Breast epithelium (tissue), 4 donors: ENCODE data around the gene JMY. TPM values are rescaled to one million over a fixed set of nuclear protein-coding genes. Genes with fewer than 3 reads are reported as not detected.

Source experiments
- DNase-seq, 2 donors: peaks; one replicate each; pipeline ENCODE4 v3.0.0-alpha.2; 2019; ENCODE audit warnings: low spot score in 2 of 2
- H3K27ac ChIP-seq, 2 donors: fragments of 200-600 bp; sonication (generic) in 1 of 2; one replicate each; pipeline ENCODE4 v1.5.1; 2016 to 2019; ENCODE audit warnings: mild to moderate bottlenecking in 1 of 2
- H3K27me3 ChIP-seq, 2 donors: fragments of 200-600 bp; sonication (generic) in 1 of 2; one replicate each; pipeline versions ENCODE4 v1.5.1 to v1.6.0; 2017 to 2019; ENCODE audit warnings: control low read depth in 1 of 2, mild to moderate bottlenecking in 1 of 2
- H3K36me3 ChIP-seq: fragments of 200-600 bp; one replicate; pipeline ENCODE4 v1.5.1; 2019
- H3K4me1 ChIP-seq, 2 donors: fragments of 200-600 bp; sonication (generic); one replicate each; pipeline ENCODE4 v1.5.1; 2016 to 2019; ENCODE audit warnings: control low read depth in 1 of 2
- H3K4me3 ChIP-seq, 3 donors: fragments of 200-600 bp; sonication (generic); 1 replicate in 2 of 3; 2 replicates in 1 of 3; pipeline ENCODE4 v1.5.1; 2016 to 2019; ENCODE audit warnings: mild to moderate bottlenecking in 3 of 3, moderate library complexity in 2 of 3
- H3K9me3 ChIP-seq, 2 donors: fragments of 200-600 bp; sonication (generic) in 1 of 2; one replicate each; pipeline ENCODE4 v1.5.1; 2016 to 2019; ENCODE audit warnings: control low read depth in 1 of 2
- POLR2A ChIP-seq: fragments of 450-650 bp; IDR thresholded peaks from one replicate; pipeline ENCODE4 v1.6.1; 2016; ENCODE audit warnings: antibody characterized with exemption, mild to moderate bottlenecking, moderate library complexity
- POLR2AphosphoS5 ChIP-seq, 3 donors: sonication (generic); formaldehyde crosslinking; IDR thresholded peaks; one replicate each; pipeline ENCODE4 v1.6.1; 2017; ENCODE audit warnings: antibody characterized with exemption in 3 of 3
- intact Hi-C: fragments of 100-400 bp; cut with DNase I; formaldehyde crosslinking; loops from one replicate; pipeline ENCODE4 v1.15.1; 2023; ENCODE audit warnings: low total_unique reads
- total RNA-seq, 3 donors: library from RNA; depleted of rRNA; stranded (reverse); fragments of >200 nt; gene quantifications; one replicate each; pipeline ENCODE4 v1.1.0, GENCODE V29; 2016
- TF ChIP-seq, protein P1 (sequence below), 3 donors: fragments of 450-650 bp; IDR thresholded peaks; one replicate each; pipeline ENCODE4 v1.5.1; 2016 to 2017; ENCODE audit warnings: antibody characterized with exemption in 3 of 3, mild to moderate bottlenecking in 3 of 3, moderate library complexity in 3 of 3

The JMY gene
- total RNA-seq, 3 donors from 2014 or later = 15.8 to 29.9 (median 16.1) TPM

DNA sequence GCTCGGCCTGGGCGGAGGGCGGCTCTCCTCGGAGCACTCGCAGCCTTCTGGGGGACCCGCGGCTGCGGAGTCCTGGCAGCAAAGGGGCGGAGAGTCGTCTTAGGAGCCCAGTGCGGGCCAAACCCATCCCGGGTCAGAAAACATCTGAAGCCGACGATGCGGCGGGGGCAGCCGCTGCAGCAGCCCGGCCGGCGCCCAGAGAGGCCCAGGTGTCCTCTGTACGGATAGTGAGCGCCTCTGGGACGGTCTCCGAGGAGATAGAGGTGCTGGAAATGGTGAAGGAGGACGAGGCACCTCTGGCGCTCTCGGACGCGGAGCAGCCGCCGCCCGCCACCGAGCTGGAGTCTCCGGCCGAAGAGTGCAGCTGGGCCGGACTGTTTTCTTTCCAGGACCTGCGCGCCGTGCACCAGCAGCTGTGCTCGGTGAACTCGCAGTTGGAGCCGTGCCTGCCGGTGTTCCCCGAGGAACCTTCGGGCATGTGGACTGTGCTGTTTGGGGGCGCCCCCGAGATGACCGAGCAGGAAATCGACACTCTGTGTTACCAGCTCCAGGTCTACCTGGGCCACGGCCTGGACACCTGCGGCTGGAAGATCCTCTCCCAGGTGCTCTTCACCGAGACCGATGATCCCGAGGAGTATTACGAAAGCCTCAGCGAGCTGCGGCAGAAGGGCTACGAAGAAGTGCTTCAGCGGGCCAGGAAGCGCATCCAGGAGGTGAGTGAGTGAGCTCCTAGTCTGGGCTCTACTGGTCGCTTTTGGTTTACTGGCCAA is 1.2 kb downstream of the JMY start:
- H3K27me3 ChIP-seq = no peaks in the 10 kb centered on the region
- DNase-seq = peak in 1 of 2 donors; percentile 29
- intact Hi-C loops = loop anchor here (5.0 kb wide), 1 partner anchor 1170 kb away; the partner anchor contains the start of gene ZFYVE16

DNA sequence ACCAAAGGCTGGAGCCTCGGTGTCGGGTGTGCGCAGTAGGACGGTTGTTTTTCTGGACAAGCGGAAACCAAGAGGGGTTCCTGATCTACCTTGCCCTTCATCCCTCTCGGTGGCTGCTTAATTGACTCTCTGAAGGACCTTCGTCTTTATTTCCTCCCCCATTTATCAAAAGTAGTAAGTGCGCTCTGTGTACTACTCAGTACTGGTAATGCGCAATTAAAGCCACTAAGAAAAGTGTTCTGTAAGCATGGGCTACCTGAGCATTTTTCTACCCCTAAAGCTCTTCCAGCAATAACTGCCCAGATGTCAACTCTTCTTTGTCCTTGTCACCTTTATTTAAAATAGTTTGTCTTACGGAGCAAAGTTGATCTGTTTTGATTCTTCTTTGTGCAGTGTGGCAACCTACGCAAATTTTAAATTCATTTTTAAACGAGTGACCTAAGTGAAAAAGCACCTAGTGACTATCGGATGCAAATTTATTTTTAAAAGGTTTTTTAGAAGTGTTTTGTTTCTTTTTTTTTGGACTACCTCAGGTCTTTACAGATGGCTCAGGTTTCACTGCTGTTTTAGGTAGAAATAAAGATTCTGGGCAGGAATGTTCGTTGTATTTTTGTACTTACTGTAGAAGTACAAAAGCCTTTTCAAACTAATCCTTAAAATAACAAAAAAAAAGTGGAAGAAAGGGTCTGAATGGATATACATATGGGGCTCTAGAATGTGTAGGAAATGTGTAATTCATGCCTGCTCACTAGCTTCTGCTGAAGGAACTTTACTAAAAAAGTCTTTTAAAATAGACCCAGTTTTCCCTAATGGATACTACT is 2.0 kb downstream of the JMY start:
- H3K36me3 ChIP-seq = no peaks in the 10 kb centered on the region
- TF ChIP-seq POLR2A (no peak), POLR2AphosphoS5 (IDR thresholded peaks at IDR 0.05) (no peak)
- TF ChIP-seq, protein P1, sequence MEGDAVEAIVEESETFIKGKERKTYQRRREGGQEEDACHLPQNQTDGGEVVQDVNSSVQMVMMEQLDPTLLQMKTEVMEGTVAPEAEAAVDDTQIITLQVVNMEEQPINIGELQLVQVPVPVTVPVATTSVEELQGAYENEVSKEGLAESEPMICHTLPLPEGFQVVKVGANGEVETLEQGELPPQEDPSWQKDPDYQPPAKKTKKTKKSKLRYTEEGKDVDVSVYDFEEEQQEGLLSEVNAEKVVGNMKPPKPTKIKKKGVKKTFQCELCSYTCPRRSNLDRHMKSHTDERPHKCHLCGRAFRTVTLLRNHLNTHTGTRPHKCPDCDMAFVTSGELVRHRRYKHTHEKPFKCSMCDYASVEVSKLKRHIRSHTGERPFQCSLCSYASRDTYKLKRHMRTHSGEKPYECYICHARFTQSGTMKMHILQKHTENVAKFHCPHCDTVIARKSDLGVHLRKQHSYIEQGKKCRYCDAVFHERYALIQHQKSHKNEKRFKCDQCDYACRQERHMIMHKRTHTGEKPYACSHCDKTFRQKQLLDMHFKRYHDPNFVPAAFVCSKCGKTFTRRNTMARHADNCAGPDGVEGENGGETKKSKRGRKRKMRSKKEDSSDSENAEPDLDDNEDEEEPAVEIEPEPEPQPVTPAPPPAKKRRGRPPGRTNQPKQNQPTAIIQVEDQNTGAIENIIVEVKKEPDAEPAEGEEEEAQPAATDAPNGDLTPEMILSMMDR (IDR thresholded peaks at IDR 0.05) = no peak
- H3K27ac ChIP-seq = peak overlapping the region; percentile 97 to 98
- DNase-seq = no peak
- H3K4me1 ChIP-seq = peaks cover 0 to 4% of the 10 kb centered on the region in 2 donors
- H3K9me3 ChIP-seq = no peaks in the 10 kb centered on the region
- H3K4me3 ChIP-seq = peak overlapping the region; percentile 84 to 97 (median 90)
- no peaks in the 10 kb centered on the region for H3K27me3 ChIP-seq
- intact Hi-C loops = loop anchor here (5.0 kb wide), 1 partner anchor 1169 kb away; the partner anchor contains the start of gene ZFYVE16

More for the DNA sequence above, 1.2 kb downstream of the JMY start:
- Histone ChIP-seq H3K27ac (peak overlapping the region; percentile 97 to 98), H3K36me3 (no peaks in the 10 kb centered on the region), H3K4me3 (peak overlapping the region; percentile 84 to 97 (median 90)), H3K9me3 (no peaks in the 10 kb centered on the region), H3K4me1 (no peaks in the 10 kb centered on the region)
- TF ChIP-seq POLR2A = no peak
- peak; percentile 34 to 40 (median 38) for TF ChIP-seq POLR2AphosphoS5 (IDR thresholded peaks at IDR 0.05)

DNA sequence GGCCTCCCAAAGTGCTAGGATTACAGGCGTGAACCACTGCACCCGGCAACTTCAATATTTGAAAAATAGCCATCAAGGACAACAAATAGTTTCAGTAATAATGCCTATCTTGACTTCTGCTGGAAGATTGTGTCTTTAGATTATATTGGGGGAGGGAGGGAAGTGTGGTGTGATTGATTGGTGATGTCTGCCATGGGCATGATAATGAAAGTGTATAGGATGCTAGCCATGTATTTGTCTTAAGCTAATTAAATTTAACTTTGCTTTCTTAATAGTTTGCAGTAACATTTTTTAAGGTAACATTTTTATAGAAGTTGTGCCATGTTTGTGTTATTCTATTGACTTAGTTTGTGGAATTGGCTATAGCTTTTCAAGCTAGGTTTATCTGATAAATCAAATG is 4.6 kb downstream of the JMY start:
- intact Hi-C loops = no loop called here
- H3K27me3 ChIP-seq = no peaks in the 10 kb centered on the region
- H3K4me3 ChIP-seq = peak overlapping the region in 1 of 3 donors; percentile 13
- H3K27ac ChIP-seq = no peak overlapping the region
- peaks cover 0 to 4% of the 10 kb centered on the region in 2 donors for H3K4me1 ChIP-seq
- DNase-seq = no peak
- no peaks in the 10 kb centered on the region for H3K9me3 ChIP-seq
- TF ChIP-seq, protein P1 (IDR thresholded peaks at IDR 0.05) = no peak
- TF ChIP-seq POLR2A (no peak), POLR2AphosphoS5 (IDR thresholded peaks at IDR 0.05) (no peak)
- no peaks in the 10 kb centered on the region for H3K36me3 ChIP-seq

DNA sequence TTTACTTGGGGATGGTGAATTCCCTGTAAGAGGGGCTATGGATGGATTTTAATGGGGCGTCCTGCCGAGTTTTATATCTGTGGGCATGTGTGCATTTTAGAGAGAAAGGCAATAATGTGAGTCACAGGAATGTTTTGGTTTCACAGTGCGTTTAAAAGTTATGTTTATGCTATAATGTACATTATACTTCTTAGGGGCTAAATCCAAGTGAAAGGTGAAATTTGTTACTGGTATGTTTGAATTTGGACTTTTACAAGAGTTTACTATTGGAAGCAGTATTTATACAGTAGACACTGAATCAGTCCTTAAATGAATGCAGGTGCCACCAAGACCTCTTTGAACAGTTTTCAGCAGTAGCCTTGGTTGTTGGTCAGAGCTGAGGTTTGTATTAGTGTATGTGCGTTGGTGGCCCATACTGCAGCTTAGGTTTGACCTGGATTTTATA is 5.6 kb downstream of the JMY start:
- H3K36me3 ChIP-seq = no peaks in the 10 kb centered on the region
- DNase-seq = no peak
- no peak overlapping the region for H3K4me3 ChIP-seq
- no peak overlapping the region for H3K27ac ChIP-seq
- intact Hi-C loops = no loop called here
- H3K9me3 ChIP-seq = no peaks in the 10 kb centered on the region
- no peaks in the 10 kb centered on the region for H3K27me3 ChIP-seq
- TF ChIP-seq, protein P1 (IDR thresholded peaks at IDR 0.05) = no peak
- no peak for TF ChIP-seq POLR2AphosphoS5 (IDR thresholded peaks at IDR 0.05)
- no peak for TF ChIP-seq POLR2A
- H3K4me1 ChIP-seq = peaks cover 0 to 4% of the 10 kb centered on the region in 2 donors

DNA sequence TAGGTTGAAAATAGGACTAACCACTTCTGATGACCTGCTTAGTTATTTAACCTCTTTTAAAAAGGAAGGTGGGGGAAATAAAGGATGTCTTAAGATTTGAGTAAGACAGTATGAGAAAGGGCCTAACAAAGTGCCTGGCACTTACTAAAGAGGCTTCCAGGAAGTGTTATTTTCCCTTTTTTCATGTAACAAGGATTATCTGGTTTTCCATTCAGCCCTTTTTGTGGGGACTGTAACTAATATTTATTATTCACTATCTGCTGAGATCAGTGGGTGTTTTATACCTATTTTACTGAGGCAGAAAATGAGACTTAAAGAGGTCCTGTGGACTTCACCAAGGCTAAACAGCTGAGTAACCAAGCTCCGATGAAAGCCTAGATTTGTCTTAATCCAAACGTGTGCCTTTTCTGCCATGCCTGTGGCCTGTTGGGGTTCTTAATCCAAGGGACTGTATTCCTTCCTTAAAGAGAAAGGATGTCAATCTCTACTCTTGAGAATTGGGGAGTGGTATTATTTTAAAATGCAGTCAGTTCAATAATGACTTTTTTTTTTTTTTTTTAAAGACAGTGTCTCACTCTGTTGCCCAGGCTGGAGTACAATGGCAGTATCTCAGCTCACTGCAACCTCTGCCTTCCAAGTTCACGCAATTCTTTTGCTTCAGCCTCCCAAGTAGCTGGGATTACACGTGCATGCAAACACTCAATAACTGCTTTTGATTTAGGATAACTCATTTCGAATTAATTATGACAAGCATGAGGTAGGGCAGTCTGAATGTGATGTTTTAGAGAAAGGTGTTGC is 6.5 kb downstream of the JMY start:
- Histone ChIP-seq H3K27me3 (no peaks in the 10 kb centered on the region), H3K4me3 (no peak overlapping the region), H3K9me3 (no peaks in the 10 kb centered on the region), H3K27ac (no peak overlapping the region), H3K4me1 (peaks cover 0 to 4% of the 10 kb centered on the region in 2 donors), H3K36me3 (no peaks in the 10 kb centered on the region)
- intact Hi-C loops = no loop called here
- TF ChIP-seq POLR2AphosphoS5 (IDR thresholded peaks at IDR 0.05) = no peak
- TF ChIP-seq, protein P1 (IDR thresholded peaks at IDR 0.05) = no peak
- TF ChIP-seq POLR2A = no peak
- no peak for DNase-seq
